ENCODE measurements around the gene USP24. TPM values are rescaled to one million over a fixed set of nuclear protein-coding genes. Genes with fewer than 3 reads are reported as not detected.

USP24 gene
- total RNA-seq, 1 experiment from 2014 or later, result 40.9 TPM

DNA sequence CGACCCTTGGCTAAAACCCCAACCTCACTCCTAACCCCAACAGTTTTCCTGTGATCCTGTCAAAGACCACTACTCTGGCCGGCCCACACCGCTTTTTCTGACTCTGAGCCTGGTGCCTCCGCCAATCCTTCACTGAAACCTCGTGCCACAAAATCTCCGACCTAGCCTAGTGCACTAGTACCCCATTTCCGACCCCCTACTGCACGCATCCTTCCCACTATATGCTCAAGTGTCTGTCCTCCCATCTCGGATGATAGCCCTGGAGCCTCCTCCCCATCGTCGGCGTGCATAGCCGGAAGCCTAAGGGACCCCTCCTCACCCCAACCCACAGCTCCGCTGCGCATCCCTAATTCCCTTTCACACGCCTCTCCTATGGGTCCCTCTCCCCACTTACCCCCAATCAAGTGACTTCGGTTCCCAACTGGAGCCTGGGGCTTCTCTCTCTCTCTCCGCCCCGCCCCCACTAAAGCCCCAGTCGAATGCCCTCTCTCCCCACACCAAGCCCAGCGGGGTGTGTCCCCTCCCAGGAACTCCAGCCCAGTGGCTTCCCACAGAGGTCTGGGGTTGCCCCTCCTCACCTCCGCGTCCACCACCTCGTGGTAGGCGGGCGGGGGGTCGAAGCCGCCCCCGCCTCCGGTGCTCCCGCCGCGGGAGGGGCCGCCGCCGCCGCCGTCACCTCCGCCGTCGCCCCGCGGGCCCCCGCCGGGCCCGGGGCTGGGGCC, 791 bp downstream of the USP24 start:
- H3K4me3 Mint-ChIP-seq, result peak overlapping the region; percentile 86
- CTCF ChIA-PET, result no interaction called here
- peak overlapping the region; percentile 89 for H3K27ac Mint-ChIP-seq
- H3K27me3 Mint-ChIP-seq (ENCODE audit: low read depth), result peaks cover 3% of the 10 kb centered on the region; the same call in 1 of the 2 replicates
- peak; percentile 57 for TF ChIP-seq ETV6 (CRISPR knock-in tag; IDR thresholded peaks at IDR 0.05)
- peak; percentile 64; the same call in 1 of the 2 replicates for TF ChIP-seq ZNF423 (CRISPR knock-in tag; IDR thresholded peaks at IDR 0.05)
- 0 out of 2 replicates have a peak, but pooled peaks have one; percentile 31 for TF ChIP-seq FOXP1 (CRISPR knock-in tag; IDR thresholded peaks at IDR 0.05; ENCODE audit: borderline replicate concordance)
- peak; percentile 22; the same call in 1 of the 2 replicates for TF ChIP-seq NFE2L1 (CRISPR knock-in tag; IDR thresholded peaks at IDR 0.05)
- TF ChIP-seq TEAD4 (CRISPR knock-in tag; IDR thresholded peaks at IDR 0.05), result no peak
- peaks cover 65% of the 10 kb centered on the region for H3K4me1 Mint-ChIP-seq
- POLR2A ChIA-PET, result no interaction called here
- H3K36me3 Mint-ChIP-seq, result no peaks in the 10 kb centered on the region
- peak; percentile 25 for ATAC-seq
- H3K9me3 Mint-ChIP-seq, result no peaks in the 10 kb centered on the region
- DNase-seq (ENCODE audit: low spot score), result peak; percentile 70

DNA sequence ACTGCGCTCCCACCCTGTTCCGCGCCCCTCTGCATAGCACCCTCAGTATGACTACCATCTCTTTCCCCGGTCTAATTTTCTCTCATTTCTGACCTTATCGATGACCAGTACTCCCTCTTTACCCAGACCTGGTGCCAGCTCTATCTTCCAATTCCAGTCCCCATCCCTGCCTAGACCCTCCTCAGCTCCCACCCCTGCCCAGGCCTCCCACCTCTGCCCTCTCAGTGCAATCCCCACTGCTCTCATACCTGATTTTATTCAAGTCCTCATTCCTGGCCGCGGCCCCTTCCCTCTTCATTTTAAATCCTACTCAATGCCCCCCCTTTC, 1.3 kb downstream of the USP24 start:
- H3K4me1 Mint-ChIP-seq, result peaks cover 68% of the 10 kb centered on the region
- ATAC-seq, result peak; percentile 6
- H3K4me3 Mint-ChIP-seq, result peak overlapping the region; percentile 86
- no peak for TF ChIP-seq CREM (CRISPR knock-in tag; IDR thresholded peaks at IDR 0.05)
- TF ChIP-seq SMAD4 (CRISPR knock-in tag; IDR thresholded peaks at IDR 0.05), result no peak
- TF ChIP-seq ZNF263 (CRISPR knock-in tag; IDR thresholded peaks at IDR 0.05; ENCODE audit: low read depth), result no peak
- TF ChIP-seq CREB1 (CRISPR knock-in tag; IDR thresholded peaks at IDR 0.05), result no peak
- TF ChIP-seq, protein P1, sequence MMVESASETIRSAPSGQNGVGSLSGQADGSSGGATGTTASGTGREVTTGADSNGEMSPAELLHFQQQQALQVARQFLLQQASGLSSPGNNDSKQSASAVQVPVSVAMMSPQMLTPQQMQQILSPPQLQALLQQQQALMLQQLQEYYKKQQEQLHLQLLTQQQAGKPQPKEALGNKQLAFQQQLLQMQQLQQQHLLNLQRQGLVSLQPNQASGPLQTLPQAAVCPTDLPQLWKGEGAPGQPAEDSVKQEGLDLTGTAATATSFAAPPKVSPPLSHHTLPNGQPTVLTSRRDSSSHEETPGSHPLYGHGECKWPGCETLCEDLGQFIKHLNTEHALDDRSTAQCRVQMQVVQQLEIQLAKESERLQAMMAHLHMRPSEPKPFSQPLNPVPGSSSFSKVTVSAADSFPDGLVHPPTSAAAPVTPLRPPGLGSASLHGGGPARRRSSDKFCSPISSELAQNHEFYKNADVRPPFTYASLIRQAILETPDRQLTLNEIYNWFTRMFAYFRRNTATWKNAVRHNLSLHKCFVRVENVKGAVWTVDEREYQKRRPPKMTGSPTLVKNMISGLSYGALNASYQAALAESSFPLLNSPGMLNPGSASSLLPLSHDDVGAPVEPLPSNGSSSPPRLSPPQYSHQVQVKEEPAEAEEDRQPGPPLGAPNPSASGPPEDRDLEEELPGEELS (CRISPR knock-in tag; IDR thresholded peaks at IDR 0.05), result no peak
- no peak for TF ChIP-seq ZNF138 (CRISPR knock-in tag; conservative IDR thresholded peaks at IDR 0.05)
- TF ChIP-seq SOX15 (CRISPR knock-in tag; IDR thresholded peaks at IDR 0.05), result no peak
- no peak for TF ChIP-seq TEAD4 (CRISPR knock-in tag; IDR thresholded peaks at IDR 0.05)
- TF ChIP-seq, protein P2, sequence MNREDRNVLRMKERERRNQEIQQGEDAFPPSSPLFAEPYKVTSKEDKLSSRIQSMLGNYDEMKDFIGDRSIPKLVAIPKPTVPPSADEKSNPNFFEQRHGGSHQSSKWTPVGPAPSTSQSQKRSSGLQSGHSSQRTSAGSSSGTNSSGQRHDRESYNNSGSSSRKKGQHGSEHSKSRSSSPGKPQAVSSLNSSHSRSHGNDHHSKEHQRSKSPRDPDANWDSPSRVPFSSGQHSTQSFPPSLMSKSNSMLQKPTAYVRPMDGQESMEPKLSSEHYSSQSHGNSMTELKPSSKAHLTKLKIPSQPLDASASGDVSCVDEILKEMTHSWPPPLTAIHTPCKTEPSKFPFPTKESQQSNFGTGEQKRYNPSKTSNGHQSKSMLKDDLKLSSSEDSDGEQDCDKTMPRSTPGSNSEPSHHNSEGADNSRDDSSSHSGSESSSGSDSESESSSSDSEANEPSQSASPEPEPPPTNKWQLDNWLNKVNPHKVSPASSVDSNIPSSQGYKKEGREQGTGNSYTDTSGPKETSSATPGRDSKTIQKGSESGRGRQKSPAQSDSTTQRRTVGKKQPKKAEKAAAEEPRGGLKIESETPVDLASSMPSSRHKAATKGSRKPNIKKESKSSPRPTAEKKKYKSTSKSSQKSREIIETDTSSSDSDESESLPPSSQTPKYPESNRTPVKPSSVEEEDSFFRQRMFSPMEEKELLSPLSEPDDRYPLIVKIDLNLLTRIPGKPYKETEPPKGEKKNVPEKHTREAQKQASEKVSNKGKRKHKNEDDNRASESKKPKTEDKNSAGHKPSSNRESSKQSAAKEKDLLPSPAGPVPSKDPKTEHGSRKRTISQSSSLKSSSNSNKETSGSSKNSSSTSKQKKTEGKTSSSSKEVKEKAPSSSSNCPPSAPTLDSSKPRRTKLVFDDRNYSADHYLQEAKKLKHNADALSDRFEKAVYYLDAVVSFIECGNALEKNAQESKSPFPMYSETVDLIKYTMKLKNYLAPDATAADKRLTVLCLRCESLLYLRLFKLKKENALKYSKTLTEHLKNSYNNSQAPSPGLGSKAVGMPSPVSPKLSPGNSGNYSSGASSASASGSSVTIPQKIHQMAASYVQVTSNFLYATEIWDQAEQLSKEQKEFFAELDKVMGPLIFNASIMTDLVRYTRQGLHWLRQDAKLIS (CRISPR knock-in tag; IDR thresholded peaks at IDR 0.05; ENCODE audit: borderline replicate concordance), result no peak
- TF ChIP-seq SMAD3 (CRISPR knock-in tag; IDR thresholded peaks at IDR 0.05; ENCODE audit: borderline replicate concordance), result no peak
- no peak for TF ChIP-seq ZNF416 (CRISPR knock-in tag; IDR thresholded peaks at IDR 0.05)
- TF ChIP-seq, protein P3, sequence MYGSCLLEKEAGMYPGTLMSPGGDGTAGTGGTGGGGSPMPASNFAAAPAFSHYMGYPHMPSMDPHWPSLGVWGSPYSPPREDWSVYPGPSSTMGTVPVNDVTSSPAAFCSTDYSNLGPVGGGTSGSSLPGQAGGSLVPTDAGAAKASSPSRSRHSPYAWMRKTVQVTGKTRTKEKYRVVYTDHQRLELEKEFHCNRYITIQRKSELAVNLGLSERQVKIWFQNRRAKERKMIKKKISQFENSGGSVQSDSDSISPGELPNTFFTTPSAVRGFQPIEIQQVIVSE (CRISPR knock-in tag; IDR thresholded peaks at IDR 0.05; ENCODE audit: borderline replicate concordance), result no peak
- TF ChIP-seq GRHL2 (CRISPR knock-in tag; IDR thresholded peaks at IDR 0.05; ENCODE audit: insufficient replicate concordance, severe bottlenecking), result no peak
- no peak for TF ChIP-seq TP53 (CRISPR knock-in tag; IDR thresholded peaks at IDR 0.05)
- no peak for TF ChIP-seq KAT7 (CRISPR knock-in tag; IDR thresholded peaks at IDR 0.05; ENCODE audit: borderline replicate concordance)
- TF ChIP-seq, protein P4, sequence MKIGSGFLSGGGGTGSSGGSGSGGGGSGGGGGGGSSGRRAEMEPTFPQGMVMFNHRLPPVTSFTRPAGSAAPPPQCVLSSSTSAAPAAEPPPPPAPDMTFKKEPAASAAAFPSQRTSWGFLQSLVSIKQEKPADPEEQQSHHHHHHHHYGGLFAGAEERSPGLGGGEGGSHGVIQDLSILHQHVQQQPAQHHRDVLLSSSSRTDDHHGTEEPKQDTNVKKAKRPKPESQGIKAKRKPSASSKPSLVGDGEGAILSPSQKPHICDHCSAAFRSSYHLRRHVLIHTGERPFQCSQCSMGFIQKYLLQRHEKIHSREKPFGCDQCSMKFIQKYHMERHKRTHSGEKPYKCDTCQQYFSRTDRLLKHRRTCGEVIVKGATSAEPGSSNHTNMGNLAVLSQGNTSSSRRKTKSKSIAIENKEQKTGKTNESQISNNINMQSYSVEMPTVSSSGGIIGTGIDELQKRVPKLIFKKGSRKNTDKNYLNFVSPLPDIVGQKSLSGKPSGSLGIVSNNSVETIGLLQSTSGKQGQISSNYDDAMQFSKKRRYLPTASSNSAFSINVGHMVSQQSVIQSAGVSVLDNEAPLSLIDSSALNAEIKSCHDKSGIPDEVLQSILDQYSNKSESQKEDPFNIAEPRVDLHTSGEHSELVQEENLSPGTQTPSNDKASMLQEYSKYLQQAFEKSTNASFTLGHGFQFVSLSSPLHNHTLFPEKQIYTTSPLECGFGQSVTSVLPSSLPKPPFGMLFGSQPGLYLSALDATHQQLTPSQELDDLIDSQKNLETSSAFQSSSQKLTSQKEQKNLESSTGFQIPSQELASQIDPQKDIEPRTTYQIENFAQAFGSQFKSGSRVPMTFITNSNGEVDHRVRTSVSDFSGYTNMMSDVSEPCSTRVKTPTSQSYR (CRISPR knock-in tag; IDR thresholded peaks at IDR 0.05), result no peak
- TF ChIP-seq, protein P5, sequence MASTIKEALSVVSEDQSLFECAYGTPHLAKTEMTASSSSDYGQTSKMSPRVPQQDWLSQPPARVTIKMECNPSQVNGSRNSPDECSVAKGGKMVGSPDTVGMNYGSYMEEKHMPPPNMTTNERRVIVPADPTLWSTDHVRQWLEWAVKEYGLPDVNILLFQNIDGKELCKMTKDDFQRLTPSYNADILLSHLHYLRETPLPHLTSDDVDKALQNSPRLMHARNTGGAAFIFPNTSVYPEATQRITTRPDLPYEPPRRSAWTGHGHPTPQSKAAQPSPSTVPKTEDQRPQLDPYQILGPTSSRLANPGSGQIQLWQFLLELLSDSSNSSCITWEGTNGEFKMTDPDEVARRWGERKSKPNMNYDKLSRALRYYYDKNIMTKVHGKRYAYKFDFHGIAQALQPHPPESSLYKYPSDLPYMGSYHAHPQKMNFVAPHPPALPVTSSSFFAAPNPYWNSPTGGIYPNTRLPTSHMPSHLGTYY (CRISPR knock-in tag; IDR thresholded peaks at IDR 0.05), result no peak
- H3K27ac Mint-ChIP-seq, result peak overlapping the region; percentile 89
- H3K27me3 Mint-ChIP-seq (ENCODE audit: low read depth), result peaks cover 3% of the 10 kb centered on the region; the same call in 1 of the 2 replicates
- POLR2A ChIA-PET, result no interaction called here
- H3K36me3 Mint-ChIP-seq, result no peaks in the 10 kb centered on the region
- no peak for DNase-seq (ENCODE audit: low spot score)
- H3K9me3 Mint-ChIP-seq, result no peaks in the 10 kb centered on the region
- CTCF ChIA-PET, result interaction anchor here (1.8 kb wide), 1 partner anchor 70 kb away, joined by 7 read pairs; no protein-coding TSS in a partner anchor
